ENCODE measurements around the gene CRADD. TPM values are rescaled to one million over a fixed set of nuclear protein-coding genes. Genes with fewer than 3 reads are reported as not detected.
A peak's percentile ranks its signal among the peaks of the same experiment; 100 is the strongest.

The CRADD gene
- total RNA-seq, 4 donors from 2014 or later: 51.0 to 86.3 (median 56.6) TPM

DNA sequence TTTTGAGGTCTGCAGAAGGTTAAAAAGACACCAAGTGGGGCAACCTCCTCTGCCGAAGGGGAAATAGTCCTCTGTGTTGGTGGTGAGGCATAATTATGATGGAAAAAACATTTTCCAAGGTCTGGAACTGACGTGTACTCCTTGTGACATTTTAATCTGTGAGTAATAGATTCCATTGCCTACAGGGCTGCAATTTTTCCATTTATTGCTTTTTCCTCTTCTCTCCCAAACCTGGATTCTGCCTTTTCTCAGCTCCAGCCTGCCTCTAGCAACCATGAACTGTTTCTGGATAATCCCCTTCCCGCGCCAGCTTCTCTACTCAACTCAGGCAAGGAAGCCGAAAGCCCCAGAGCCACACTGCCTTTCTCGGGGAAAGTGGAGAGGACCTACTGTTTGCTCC, 241.1 kb downstream of the CRADD start:
- H3K4me1 ChIP-seq: peaks cover 0 to 5% (median 0%) of the 10 kb centered on the region in 4 donors
- H3K27ac ChIP-seq: peak overlapping the region in 2 of 4 donors; percentile 36 to 57
- WGBS, 2 donors: 68 to 71% methylated on average over 6 of the region's 6 CpGs
- TF ChIP-seq EP300 (IDR thresholded peaks at IDR 0.05): peak in 1 of 2 donors; percentile 60
- TF ChIP-seq, protein P1, sequence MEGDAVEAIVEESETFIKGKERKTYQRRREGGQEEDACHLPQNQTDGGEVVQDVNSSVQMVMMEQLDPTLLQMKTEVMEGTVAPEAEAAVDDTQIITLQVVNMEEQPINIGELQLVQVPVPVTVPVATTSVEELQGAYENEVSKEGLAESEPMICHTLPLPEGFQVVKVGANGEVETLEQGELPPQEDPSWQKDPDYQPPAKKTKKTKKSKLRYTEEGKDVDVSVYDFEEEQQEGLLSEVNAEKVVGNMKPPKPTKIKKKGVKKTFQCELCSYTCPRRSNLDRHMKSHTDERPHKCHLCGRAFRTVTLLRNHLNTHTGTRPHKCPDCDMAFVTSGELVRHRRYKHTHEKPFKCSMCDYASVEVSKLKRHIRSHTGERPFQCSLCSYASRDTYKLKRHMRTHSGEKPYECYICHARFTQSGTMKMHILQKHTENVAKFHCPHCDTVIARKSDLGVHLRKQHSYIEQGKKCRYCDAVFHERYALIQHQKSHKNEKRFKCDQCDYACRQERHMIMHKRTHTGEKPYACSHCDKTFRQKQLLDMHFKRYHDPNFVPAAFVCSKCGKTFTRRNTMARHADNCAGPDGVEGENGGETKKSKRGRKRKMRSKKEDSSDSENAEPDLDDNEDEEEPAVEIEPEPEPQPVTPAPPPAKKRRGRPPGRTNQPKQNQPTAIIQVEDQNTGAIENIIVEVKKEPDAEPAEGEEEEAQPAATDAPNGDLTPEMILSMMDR (IDR thresholded peaks at IDR 0.05): no peak
- H3K36me3 ChIP-seq: no peaks in the 10 kb centered on the region
- H3K4me3 ChIP-seq: no peak overlapping the region
- no peak for DNase-seq (ENCODE audit: low spot score in 2 of 2)
- H3K27me3 ChIP-seq: no peaks in the 10 kb centered on the region
- H3K9me3 ChIP-seq: no peaks in the 10 kb centered on the region

DNA sequence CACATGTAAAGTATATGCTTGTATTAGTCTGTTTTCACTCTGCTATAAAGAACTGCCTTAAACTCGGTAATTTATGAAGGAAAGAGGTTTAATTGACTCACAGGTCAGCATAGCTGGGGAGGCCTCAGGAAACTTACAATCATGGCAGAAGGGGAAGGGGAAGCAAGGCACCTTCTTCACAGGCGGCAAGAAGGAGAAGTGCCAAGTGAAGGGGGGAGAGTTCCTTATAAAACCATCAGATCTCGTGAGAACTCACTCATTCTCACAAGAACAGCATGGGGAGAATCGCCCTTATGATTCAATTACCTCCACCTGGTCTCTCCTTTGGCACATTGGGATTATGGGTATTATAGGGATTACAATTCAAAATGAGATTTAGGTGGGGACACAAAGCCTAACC, 241.7 kb downstream of the CRADD start:
- H3K27ac ChIP-seq: peak overlapping the region in 1 of 4 donors; percentile 57
- WGBS, 2 donors: 80 to 89% methylated on average over 4 of the region's 4 CpGs

DNA sequence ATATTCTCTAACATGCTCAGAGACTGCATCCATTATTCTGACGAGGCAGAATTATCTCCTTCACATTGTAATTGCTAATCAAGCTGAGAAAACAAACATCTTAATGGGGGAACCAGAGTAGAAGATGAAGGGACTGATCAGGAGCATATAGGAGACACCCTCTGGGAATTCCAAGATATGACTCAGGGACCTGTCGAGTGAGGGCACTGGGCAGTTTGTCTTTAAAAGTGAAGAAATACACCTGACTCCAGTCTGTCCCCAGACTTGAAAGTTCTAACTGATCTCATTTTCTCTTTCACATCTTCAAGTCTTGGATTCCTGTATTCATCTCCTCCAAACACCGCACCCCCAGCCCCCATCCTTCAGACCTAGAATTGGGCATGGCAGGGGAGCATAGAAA, 244.3 kb downstream of the CRADD start:
- WGBS, 2 donors: 87 to 93% methylated on average over 3 of the region's 3 CpGs
- Histone ChIP-seq H3K27me3 (no peaks in the 10 kb centered on the region), H3K4me3 (no peak overlapping the region), H3K4me1 (peaks cover 0 to 5% (median 0%) of the 10 kb centered on the region in 4 donors), H3K36me3 (no peaks in the 10 kb centered on the region), H3K9me3 (peaks cover 0 to 22% (median 3%) of the 10 kb centered on the region in 4 donors), H3K27ac (no peak overlapping the region)
- TF ChIP-seq EP300 (IDR thresholded peaks at IDR 0.05) (no peak), POLR2A (IDR thresholded peaks at IDR 0.05) (no peak)
- TF ChIP-seq, protein P1 (IDR thresholded peaks at IDR 0.05): no peak
- no peak for DNase-seq (ENCODE audit: low spot score in 2 of 2)

More for the DNA sequence above, 241.7 kb downstream of the CRADD start:
- Histone ChIP-seq H3K4me3 (no peak overlapping the region), H3K36me3 (no peaks in the 10 kb centered on the region), H3K4me1 (peaks cover 0 to 5% (median 0%) of the 10 kb centered on the region in 4 donors), H3K27me3 (no peaks in the 10 kb centered on the region), H3K9me3 (no peaks in the 10 kb centered on the region)
- TF ChIP-seq POLR2A (IDR thresholded peaks at IDR 0.05): no peak
- TF ChIP-seq, protein P1 (IDR thresholded peaks at IDR 0.05): no peak
- TF ChIP-seq EP300 (IDR thresholded peaks at IDR 0.05): no peak
- DNase-seq (ENCODE audit: low spot score in 2 of 2): no peak

DNA sequence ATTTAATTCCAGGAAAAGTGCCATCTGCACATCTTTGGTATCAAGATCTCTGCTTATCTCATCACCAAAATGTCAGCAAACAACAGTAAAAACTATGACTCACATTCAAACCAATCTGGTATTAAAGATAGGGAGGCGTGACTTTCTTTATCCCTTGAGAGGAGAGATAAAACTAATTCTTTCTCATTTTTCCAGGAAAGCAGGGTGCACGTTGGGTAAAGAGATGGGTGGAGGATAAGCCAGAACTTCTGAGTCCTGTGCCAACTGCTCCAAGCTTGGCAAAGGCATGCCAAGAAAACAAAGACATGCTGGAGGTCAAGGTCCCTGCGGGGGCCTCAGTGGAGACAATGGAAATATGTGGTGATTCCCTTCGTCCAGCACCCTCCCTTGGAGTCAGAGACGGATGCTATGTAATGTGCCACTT, 245.4 kb downstream of the CRADD start:
- WGBS, 2 donors: 41 to 52% methylated on average over 5 of the region's 5 CpGs
- no peak for TF ChIP-seq EP300 (IDR thresholded peaks at IDR 0.05)
- TF ChIP-seq POLR2A (IDR thresholded peaks at IDR 0.05): no peak
- TF ChIP-seq, protein P1 (IDR thresholded peaks at IDR 0.05): no peak

DNA sequence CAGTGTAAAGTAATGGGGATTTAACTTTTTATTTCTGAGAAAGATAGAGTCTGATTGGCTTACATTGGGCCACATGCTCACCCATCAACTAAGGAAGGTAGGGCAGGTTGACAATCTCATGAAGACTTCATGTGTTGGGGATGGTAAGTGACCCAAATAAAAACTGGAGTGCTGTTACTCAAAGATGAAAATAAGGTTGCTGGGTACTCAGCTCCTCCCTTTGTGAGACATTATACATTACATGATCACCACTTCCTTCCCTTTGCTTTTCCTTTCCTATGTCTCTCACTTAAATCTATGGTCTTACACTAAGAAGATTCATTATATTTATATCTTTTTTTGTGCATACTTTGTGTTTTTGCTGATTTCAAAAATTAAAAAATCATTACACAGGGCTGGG, 247.2 kb downstream of the CRADD start:
- DNase-seq (ENCODE audit: low spot score in 2 of 2): no peak
- Histone ChIP-seq H3K27me3 (no peaks in the 10 kb centered on the region), H3K4me3 (no peak overlapping the region), H3K27ac (no peak overlapping the region), H3K9me3 (peaks cover 0 to 23% (median 3%) of the 10 kb centered on the region in 4 donors), H3K4me1 (no peaks in the 10 kb centered on the region), H3K36me3 (no peaks in the 10 kb centered on the region)
- TF ChIP-seq POLR2A (IDR thresholded peaks at IDR 0.05) (no peak), EP300 (IDR thresholded peaks at IDR 0.05) (no peak)
- TF ChIP-seq, protein P1 (IDR thresholded peaks at IDR 0.05): no peak

More for the DNA sequence above, 245.4 kb downstream of the CRADD start:
- H3K4me3 ChIP-seq: no peak overlapping the region
- H3K4me1 ChIP-seq: peaks cover 0 to 5% (median 0%) of the 10 kb centered on the region in 4 donors
- peaks cover 0 to 23% (median 3%) of the 10 kb centered on the region in 4 donors for H3K9me3 ChIP-seq
- no peak overlapping the region for H3K27ac ChIP-seq
- no peak for DNase-seq (ENCODE audit: low spot score in 2 of 2)
- no peaks in the 10 kb centered on the region for H3K27me3 ChIP-seq
- H3K36me3 ChIP-seq: no peaks in the 10 kb centered on the region
